ENCODE results near the gene ZYX. TPM values are rescaled to one million over a fixed set of nuclear protein-coding genes. Genes with fewer than 3 reads are reported as not detected.
A peak's percentile ranks its signal among the peaks of the same experiment; 100 is the strongest.

Gene ZYX
- total RNA-seq, 1 donor from 2014 or later, result 290 TPM

DNA sequence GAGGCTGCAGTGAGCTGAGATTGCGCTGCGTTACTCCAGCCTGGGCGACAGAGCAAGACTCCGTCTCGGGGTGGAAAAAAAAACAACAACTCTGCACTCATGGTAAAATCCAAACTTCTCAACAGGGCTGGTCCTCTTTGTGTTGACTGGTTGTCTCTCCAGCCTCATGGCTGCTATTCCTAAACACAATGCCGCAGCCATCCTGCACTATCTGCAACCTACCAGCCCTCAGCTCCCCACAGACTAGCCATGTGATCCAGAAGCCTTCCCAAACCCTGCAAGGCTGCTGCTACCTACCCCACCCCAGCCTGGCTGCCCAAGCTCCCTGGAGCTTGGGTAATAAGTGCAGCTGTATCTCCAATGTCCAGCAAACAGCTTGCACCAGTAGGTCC is 11.7 kb downstream of the ZYX start:
- peak overlapping the region; percentile 21 for H3K27ac Mint-ChIP-seq
- peaks cover 16% of the 10 kb centered on the region for H3K4me1 Mint-ChIP-seq
- no peaks in the 10 kb centered on the region for H3K27me3 Mint-ChIP-seq (ENCODE audit: low read depth)
- H3K9me3 Mint-ChIP-seq, result no peaks in the 10 kb centered on the region
- H3K36me3 Mint-ChIP-seq, result peaks cover 35% of the 10 kb centered on the region
- TF ChIP-seq, protein P1, sequence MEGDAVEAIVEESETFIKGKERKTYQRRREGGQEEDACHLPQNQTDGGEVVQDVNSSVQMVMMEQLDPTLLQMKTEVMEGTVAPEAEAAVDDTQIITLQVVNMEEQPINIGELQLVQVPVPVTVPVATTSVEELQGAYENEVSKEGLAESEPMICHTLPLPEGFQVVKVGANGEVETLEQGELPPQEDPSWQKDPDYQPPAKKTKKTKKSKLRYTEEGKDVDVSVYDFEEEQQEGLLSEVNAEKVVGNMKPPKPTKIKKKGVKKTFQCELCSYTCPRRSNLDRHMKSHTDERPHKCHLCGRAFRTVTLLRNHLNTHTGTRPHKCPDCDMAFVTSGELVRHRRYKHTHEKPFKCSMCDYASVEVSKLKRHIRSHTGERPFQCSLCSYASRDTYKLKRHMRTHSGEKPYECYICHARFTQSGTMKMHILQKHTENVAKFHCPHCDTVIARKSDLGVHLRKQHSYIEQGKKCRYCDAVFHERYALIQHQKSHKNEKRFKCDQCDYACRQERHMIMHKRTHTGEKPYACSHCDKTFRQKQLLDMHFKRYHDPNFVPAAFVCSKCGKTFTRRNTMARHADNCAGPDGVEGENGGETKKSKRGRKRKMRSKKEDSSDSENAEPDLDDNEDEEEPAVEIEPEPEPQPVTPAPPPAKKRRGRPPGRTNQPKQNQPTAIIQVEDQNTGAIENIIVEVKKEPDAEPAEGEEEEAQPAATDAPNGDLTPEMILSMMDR (IDR thresholded peaks at IDR 0.05; ENCODE audit: unreplicated experiment), result no peak
- H3K4me3 Mint-ChIP-seq, result no peak overlapping the region
- DNase-seq (ENCODE audit: low spot score in 2 of 2, unreplicated experiment in 2 of 2), result no peak

DNA sequence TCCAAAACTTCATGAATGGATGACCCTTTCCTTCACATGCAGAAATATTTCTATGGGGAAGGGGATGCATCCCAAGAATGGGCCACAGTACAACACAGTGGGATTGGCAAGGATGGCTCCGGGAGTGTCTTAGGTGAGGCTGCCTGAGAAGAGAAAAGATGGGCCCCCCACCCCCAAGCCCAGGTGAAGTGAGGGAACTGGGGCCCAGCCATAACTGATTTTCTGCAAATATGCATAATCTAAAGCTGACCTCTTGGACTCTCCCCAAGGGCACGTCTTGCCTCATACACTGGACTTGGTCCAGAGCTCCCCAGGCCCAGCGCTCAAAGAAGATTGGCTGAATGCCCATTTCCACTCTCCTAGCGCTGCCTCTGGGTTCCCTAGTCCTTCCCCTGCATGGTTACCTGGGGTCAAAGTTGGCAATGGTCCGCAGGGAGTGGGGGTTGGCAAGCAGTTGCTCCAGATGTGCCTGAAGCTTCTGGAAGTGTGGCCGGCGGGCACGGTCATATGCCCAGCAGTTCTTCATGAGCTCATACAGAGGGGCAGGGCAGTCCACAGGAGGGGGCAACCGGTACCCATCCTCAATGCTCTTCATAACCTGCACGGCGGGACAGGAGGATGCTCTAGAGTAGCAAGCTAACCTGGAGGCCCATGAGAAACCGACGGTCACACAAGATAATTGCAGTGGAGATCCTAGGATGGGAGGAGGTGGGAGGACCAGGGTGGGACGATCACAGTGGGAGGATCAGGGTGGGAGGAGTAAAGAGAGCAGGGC is 12.3 kb downstream of the ZYX start:
- Mint-ChIP-seq H3K36me3 (peaks cover 36% of the 10 kb centered on the region), H3K27ac (peak overlapping the region; percentile 21)
- no peak for DNase-seq (ENCODE audit: low spot score in 2 of 2, unreplicated experiment in 2 of 2)

DNA sequence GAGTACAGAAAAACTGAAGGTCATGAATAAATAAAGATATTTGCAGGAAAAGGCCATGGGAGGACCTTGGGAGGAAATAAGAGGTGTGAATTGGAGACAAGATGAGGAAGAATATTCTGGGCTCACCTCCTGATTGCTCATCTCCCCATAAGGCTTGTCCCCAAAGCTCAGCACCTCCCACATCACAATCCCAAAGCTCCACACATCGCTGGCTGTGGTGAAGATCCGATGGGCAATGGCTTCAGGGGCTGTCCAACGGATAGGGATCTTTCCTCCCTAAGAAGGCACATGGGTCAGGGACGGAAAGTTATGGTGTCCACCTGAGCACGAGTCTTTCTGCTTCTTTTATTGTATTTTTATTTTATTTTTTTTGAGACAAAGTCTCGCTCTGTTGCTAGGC is 12.9 kb downstream of the ZYX start:
- Mint-ChIP-seq H3K27me3 (ENCODE audit: low read depth) (no peaks in the 10 kb centered on the region), H3K36me3 (peaks cover 36% of the 10 kb centered on the region), H3K4me3 (no peak overlapping the region), H3K27ac (peak overlapping the region; percentile 12), H3K9me3 (no peaks in the 10 kb centered on the region), H3K4me1 (peaks cover 16% of the 10 kb centered on the region)
- TF ChIP-seq, protein P1 (IDR thresholded peaks at IDR 0.05; ENCODE audit: unreplicated experiment), result no peak
- DNase-seq (ENCODE audit: low spot score in 2 of 2, unreplicated experiment in 2 of 2), result no peak

More for the DNA sequence above, 12.3 kb downstream of the ZYX start:
- TF ChIP-seq, protein P1 (IDR thresholded peaks at IDR 0.05; ENCODE audit: unreplicated experiment), result no peak
- no peaks in the 10 kb centered on the region for H3K27me3 Mint-ChIP-seq (ENCODE audit: low read depth)
- H3K4me3 Mint-ChIP-seq, result no peak overlapping the region
- H3K4me1 Mint-ChIP-seq, result peaks cover 16% of the 10 kb centered on the region
- H3K9me3 Mint-ChIP-seq, result no peaks in the 10 kb centered on the region

DNA sequence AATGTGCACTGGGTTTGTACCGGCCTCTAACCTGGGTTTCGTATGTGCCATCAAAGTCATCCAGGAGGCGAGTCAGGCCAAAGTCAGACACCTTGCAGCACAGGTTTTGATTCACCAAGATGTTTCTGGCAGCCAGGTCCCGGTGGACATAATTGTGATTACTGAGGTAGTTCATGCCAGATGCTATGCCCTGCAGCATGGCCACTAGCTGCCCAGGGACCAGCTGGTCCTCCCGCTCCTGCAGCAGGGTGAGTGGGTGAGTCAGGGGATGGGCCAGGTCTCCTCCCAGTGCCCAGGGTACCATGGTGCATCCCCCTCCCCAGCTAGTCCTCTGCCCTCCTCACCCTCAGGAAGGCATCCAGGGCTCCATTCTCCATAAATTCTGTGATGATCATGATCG is 13.6 kb downstream of the ZYX start:
- no peak for DNase-seq (ENCODE audit: low spot score in 2 of 2, unreplicated experiment in 2 of 2)
- no peak overlapping the region for H3K27ac Mint-ChIP-seq
- H3K4me1 Mint-ChIP-seq, result peaks cover 16% of the 10 kb centered on the region
- no peak overlapping the region for H3K4me3 Mint-ChIP-seq
- TF ChIP-seq, protein P1 (IDR thresholded peaks at IDR 0.05; ENCODE audit: unreplicated experiment), result no peak
- H3K36me3 Mint-ChIP-seq, result peaks cover 30% of the 10 kb centered on the region
- H3K27me3 Mint-ChIP-seq (ENCODE audit: low read depth), result no peaks in the 10 kb centered on the region
- no peaks in the 10 kb centered on the region for H3K9me3 Mint-ChIP-seq

DNA sequence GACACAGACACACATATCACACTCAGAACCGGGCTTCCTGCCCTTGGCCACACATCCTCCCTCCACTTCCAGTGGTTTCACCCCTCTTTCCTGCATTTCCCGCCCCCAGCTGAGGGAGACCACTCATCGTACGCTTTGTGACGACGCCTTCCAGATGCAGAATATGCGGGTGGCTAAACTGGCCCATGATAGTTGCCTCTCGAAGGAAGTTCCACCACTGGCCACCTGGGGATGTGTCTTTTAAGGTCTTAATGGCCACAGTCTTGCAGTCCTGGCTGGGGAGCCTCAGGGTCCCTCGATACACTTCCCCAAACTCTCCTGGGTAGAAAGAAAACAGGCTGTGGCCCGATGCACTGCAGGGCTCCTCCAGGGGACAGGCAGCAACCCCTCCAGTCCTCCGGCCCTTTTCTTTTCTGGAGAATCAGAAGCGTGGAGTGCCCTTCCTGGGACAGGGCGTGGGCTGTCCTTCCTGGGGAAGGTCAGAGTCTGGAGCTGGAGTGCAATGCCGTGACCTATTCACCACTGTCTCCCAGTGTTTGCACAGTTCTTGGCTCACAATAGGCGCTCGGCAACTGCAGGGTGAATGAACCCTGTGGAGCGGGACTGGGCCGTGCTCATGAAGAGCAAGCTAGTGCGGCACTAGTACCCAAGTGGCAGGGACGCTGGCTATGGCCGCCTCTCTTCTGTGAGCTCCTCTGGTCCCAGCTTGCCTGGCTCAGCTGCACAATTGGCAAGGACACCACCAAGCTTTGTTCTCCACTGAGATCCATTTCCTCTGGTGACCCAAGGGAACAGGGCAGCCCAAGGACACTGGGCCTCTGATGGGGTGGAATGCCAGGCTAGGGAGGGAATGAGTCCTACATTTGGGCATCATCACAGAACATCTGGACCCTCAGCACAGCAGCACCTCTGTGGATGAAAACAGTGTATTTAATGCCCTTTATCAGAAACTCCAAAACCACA is 14.3 kb downstream of the ZYX start:
- Mint-ChIP-seq H3K4me1 (peaks cover 16% of the 10 kb centered on the region), H3K27ac (no peak overlapping the region), H3K36me3 (peaks cover 25% of the 10 kb centered on the region), H3K9me3 (no peaks in the 10 kb centered on the region), H3K4me3 (no peak overlapping the region), H3K27me3 (ENCODE audit: low read depth) (no peaks in the 10 kb centered on the region)
- TF ChIP-seq, protein P1 (IDR thresholded peaks at IDR 0.05; ENCODE audit: unreplicated experiment), result no peak
- DNase-seq (ENCODE audit: low spot score in 2 of 2, unreplicated experiment in 2 of 2), result no peak

Data from mesothelial cell of epicardium (in vitro differentiated cells).